Activated CD4-positive, alpha-beta T cell treated with anti-CD3 and anti-CD28 coated beads, Interleukin-2, Interleukin-6, amounts not matched to agents 100 ng/mL and 50 ng/mL, durations not matched to agents 16 hours and 8 hours (primary cell): Measurements from ENCODE around the gene GALK2.
"Not testable (repeated sequence)": the region's sequence is repeated elsewhere in the genome, so short reads cannot be mapped to it uniquely, and the experiment has no call there.

ENCODE experiments used
- DNase-seq: peaks from one replicate; pipeline ENCODE4 v3.0.0-alpha.2; 2020

Gene GALK2

DNA sequence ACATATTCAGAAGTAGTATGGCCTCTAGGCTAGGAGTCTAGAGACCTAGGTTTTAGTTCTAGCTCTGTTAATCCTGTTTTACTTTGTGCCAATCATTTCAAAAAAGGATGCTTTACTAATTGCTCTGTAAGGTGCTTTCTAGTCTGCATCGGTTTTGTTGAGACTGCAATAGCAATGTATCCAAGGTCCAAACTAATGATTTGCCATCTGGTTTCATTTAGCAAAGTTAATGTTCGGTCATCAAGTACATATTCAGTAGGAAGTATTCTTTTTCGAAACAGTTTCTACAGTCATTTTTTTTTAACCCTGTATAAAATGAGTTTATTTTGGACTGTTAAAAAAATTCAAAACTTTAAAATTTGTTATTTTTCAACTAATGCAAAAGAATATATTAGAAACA is 2.0 kb upstream of the GALK2 start:
- DNase-seq: no peak

DNA sequence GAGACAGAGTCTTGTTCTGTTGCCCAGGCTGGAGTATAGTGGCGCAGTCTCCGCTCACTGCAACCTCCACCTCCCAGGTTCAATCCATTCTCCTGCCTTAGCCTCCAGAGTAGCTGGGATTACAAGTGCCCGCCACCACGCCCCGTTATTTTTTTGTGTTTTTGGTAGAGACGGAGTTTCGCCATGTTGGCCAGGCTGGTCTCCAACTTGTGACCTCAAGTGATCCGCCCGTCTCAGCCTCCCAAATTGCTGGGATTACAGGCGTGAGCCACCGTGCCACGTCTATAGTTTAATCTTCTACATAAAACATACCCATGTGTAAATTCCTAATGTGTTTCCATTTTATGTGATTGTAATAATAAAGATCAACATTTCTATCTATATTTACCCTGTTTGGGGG is 1.7 kb downstream of the GALK2 start:
- no peak for DNase-seq

DNA sequence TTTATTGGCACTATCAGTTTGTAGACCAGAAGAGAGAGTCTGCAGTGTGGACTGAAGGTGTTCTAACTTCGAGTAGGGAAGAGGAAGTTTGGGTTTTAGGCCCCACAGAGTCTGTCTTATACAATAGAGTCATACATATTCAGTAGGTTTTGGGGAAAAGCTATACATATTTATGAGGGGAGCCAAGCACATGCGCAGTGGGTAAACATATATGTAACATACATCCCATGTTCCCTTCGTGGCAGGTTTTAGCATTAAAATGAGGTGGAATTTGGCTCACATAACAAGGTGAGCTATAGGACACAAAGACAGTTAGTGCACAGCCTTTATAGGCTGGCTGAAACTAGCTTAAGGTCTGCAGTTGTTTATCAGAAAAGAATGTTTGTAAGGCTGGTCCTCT is 4.9 kb downstream of the GALK2 start:
- no peak for DNase-seq

DNA sequence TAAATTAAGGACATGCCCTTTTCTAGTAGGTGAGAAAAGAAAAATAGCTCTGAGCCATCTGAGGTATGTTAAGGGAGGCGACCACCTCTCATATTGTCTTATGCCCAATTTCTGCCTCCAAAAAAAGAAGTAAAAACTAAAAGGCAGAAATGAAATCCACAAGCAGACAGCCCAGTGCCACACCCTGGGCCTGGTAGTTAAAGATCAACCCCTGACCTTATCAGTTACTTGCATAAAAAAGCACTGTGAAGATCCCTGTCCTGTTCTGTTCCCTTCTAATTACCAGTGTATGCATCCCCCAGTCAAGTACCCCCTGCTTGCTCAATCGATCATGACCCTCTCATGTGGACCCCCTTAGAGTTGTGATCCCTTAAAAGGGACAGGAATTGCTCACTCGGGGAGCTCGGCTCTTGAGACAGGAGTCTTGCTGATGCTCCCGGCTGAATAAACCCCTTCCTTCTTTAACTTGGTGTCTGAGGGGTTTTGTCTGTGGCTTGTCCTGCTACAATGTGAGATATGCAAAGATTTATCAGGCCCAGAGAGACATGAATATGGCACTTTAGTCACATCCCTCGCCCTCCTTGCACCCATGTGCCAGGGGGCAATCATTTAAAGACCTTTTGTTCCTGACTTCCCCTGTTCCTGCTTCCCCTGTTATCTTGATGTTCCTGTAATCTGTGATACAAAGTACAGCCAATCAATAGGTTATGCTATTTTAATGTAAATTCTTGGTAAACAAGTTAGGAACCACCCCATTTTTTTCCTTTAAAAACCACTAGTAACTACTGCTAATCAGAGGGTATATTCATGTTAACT is 5.7 kb downstream of the GALK2 start:
- DNase-seq: not testable (repeated sequence)

DNA sequence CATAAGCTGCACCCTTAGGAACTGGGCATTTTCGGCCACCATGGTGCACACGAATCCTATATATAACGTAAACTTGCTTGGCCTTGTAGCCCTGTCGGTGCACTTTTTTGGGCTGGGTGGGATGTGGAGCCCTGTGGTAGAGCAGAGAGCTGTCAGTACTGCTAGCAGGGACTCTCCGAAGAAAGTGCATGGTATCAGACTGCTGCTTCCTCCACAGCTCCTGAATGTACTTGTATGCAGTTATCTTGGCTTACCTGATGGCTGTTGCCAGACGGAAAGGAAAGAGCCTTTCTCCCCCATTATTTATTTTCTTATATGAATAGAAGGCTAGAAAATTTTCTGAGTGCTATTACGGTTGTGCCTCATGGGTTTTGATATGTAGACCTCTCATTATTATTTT is 8.4 kb downstream of the GALK2 start:
- no peak for DNase-seq

DNA sequence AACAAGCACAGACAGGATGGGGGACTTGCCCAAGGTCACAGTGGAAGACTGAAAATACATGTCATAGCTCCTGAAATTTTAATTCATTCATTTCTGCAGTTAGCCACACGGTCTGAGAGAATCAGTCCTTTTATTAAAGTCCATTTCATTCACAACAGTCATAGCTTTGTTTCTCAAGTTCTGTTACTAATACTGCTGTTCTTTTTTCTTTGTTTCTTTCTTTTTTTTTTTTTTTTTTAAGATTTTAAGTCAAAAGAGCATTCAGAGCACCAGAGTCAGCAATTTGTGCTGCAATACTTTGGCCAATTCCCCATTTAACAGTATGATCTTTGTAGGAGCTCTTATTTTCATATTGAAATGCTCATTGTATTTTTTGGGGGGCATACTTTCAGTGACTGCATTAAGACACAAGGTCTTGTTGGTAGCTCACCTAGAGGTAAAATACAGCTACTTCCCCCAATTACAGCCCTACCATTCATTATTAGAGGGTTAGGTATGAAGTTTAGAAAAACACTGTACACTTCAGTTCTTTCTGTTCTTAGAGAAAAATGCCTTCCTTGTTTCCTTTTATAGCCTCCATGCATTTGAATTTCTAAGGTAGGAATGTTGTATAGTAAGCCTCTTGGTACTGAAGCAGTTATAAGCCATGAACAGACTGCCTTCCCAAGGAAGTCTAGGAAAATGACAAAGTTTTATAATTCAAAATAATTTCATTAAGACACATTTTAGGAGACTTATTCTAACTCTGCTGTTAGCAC is 9.6 kb downstream of the GALK2 start:
- DNase-seq: no peak

DNA sequence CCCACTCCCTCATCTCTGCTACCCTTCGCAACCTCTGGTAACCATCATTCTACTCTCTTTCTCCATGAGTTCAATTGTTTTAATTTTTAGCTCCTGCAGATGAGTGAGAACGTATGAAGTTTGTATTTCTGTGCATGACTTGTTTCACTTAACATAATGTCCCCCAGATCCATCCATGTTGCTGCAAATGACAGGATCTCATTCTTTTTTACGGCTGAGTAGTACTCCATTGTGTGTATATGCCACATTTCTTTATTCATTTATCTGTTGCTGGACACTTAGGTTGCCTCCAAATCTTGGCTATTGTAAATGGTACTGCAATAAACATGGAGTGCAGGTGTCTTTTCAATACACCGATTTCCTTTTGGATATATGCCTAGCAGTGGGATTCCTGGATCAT is 12.1 kb downstream of the GALK2 start:
- no peak for DNase-seq

DNA sequence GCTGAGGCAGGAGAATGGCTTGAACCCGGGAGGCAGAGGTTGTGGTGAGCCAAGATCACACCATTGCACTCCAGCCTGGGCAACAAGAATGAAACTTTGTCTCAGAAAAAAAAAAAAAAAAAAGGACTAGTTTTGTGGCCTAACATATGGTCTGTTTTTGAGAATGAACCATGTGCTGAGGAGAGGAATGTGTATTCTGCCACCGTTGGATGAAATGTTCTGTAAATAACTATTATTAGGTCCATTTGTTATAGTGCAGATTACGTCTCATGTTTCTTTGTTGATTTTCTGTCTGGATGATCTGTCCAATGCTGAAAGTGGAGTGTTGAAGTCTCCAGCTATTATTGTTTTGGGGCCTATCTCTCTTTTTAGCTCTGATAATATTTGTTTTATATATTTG is 13.7 kb downstream of the GALK2 start:
- not testable (repeated sequence) for DNase-seq

DNA sequence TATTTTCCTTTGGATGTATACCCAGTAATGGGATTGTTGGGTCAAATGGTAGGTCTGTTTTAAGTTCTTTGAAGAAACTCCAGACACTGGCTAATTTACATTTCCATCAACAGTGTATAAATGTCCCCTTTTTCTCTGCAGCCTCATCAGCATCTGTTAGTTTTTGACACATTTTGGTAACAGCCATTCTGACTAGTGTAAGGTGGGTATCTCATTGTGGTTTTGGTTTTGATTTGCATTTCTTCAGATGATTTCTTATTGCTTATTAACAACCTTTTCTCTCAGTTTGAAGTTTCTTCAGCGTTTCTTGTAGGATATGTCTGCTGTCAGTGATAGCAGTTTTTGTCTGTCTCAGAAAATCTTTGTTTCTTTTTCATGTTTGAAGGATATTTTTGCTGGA is 15.4 kb downstream of the GALK2 start:
- DNase-seq: peak; percentile 44

DNA sequence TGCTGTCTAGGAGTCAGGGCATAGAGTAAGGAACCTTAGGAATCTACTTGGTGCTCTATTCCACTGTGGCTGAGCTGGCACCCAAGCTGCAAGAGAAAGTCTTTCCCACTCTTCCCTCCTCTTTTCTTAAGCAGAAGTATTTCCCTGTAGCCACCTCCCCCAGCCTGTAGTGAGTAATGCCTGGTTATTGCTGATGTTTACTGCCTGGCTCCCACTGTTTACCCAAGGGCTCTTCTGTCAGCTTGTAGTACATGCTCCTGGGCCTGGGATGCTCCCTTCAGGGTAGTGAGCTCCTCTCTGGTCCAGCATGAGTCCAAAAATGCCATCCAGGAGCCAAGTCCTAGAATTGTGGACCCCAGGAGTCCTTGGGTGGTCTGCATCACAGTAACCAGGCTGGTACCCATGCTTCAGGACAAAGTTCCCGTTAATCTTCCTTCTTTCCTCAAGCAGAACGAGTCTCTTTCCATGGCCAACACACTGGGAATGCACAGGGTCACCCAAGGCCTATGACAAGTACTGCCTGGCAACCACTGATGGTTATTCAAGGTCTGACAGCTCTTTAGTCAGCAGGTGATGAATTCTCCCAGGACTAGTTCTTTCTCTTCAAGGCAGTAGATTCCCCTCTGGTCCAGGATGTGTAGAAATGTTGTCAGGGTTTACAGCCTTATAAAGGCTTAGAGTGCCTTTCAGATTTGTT is 17.6 kb downstream of the GALK2 start:
- DNase-seq: no peak

DNA sequence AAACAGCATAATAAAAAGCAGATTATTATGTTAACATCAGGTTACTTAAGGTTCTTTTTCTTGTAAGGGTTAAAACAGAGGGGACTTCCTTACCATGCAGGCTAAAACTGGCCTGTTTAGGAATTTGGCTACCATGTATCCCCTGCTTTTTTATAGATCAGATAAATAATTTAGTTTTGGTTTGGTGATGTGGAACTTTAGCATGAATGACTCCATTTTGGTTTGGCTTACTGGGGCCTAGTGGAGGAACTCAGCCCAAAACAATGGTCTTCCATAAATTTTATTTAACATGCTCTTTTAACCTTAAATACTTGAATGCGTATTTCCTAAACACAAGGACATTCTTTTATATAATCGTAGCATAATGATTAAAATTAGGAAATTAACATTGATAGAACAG is 18.9 kb downstream of the GALK2 start:
- DNase-seq: no peak

DNA sequence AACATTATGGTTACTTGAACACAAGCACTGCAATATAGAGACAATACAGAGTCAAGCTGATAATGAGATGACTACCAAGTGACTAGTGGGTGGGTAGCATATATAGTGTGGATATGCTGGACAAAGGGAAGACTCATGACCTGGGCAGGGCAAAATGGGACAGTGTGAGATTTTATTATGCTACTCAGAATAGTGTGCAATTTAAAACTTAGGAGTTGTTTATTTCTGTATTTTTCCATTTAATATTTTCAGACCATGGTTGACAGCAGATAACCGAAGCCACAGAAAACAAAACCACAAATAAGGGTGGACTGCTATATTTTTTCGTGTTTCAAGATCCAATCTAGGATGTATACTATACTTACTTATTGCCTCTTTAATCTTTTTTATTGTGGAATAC is 19.6 kb downstream of the GALK2 start:
- DNase-seq: no peak

DNA sequence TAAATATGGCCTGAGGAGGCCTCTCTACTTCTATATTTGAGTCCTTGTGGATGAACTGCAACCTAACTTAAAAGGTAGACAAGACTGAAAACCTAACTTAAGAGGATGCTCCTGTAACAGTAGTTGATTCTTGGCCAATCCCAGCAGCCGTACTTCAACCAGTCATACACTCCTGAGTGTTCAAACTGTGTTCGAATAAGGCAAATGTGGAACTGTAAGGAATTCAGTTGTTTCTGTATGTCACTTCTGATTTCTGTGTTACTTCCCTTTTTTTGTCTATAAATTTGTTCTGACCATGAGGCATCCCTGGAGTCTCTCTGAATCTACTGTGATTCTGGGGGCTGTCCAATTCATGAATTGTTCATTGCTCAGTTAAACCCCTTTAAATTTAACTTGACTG is 20.5 kb downstream of the GALK2 start:
- DNase-seq: no peak

DNA sequence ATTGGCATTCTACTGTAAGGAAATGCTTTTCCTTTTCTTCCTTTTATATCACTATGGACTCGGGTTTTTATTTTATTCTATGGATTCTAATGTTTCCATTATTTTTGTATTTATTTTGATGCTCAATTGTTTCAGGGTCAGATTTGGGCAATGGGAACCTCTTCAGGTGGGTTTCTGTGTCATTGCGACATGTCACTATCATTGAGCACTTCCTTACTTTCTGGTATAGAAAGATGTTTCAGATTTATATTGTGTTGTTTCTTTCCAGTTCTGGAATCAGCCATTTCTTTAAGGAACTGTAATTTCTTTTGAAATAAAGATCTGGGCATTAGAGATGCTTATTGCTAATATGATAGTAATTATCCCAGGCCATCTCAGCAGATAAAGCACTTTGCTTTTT is 21.8 kb downstream of the GALK2 start:
- DNase-seq: no peak

DNA sequence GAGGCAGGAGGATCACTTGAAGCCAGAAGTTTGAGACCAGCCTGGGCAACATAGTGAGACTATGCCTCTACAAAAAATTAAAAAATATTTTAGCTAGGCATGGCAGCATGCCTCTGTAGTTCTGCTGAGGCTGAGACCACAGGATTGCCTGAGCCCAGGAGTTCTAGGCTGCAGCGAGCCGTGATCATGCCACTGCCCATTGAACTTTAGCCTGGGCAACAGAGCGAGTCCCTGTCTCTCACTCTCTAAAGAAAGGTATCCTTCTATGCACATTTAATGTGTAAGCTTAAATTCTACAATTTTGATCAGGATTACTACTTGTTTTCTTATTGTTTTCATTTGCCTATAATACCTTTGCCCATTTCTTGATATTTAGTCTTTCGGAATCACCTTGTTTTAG is 26.8 kb downstream of the GALK2 start:
- DNase-seq: no peak

DNA sequence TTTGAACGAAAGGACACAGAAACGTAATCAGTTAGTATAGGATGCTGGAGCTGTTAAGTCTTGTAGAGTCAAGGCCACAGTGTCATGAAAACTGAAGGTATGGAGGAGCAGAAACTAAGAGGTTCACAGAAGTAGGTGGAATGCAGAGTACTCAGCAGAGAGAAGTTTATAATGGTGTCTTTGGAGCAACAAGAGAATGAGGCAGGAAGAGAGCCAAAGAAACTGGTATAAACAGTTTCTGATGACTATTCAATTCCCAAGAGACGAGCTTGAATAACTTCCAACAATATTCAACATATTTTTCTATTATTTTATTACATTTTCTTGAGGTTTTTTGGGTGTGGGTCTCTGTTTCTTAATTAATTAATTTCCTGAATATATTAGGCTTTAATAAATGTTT is 29.6 kb downstream of the GALK2 start:
- no peak for DNase-seq

DNA sequence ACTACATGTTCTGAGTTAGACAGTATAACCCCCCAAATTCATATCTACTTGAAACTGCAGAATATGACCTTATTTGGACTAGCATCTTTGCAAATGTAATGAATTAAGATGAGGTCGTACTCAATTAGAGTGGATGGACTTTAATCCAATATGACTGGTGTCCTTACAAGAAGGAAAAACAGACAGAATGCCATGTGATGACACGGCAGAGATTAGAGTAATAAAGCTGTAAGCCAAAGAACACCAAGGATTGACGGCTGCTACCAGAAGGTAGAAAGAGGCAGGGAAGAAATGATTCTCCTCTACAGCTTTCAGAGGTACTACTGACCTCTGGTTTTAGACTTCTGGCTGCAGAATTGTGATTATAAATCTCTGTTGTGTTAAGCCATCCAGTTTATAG is 30.3 kb downstream of the GALK2 start:
- DNase-seq: no peak

DNA sequence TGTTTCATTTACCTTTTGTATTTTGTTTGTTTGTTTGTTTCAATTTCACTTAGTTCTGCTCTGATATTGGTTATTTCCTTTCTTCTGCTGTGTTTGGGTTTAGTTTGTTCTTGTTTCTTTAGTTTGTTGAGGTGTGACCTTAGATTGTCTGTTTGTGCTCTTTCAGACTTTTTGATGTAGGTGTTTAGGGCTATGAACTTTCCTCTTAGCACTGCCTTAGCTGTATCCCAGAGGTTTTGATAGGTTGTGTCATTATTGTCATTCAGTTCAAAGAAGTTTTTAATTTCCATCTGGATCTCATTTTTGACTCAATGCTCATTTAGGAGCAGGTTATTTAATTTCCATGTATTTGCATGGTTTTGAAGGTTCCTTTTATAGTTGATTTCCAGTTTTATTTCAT is 38.1 kb downstream of the GALK2 start:
- not testable (repeated sequence) for DNase-seq

DNA sequence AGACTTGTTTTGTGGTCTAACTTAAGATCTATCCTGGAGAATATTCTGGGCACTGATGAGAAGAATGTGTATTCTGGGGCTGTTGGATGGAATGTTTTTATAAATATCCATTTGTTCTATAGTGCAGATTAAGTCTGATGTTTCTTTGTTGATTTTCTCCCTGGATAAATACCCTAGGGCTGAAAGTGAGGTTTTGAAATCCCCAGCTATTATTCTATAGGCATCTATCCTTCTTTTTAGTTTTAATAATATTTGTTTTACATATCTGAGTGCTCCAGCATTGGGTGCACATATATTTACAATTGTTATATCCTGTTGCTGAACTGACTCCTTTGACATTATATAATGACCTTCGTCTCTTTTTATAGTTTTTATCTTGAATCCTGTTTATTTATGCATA is 42.9 kb downstream of the GALK2 start:
- DNase-seq: no peak

DNA sequence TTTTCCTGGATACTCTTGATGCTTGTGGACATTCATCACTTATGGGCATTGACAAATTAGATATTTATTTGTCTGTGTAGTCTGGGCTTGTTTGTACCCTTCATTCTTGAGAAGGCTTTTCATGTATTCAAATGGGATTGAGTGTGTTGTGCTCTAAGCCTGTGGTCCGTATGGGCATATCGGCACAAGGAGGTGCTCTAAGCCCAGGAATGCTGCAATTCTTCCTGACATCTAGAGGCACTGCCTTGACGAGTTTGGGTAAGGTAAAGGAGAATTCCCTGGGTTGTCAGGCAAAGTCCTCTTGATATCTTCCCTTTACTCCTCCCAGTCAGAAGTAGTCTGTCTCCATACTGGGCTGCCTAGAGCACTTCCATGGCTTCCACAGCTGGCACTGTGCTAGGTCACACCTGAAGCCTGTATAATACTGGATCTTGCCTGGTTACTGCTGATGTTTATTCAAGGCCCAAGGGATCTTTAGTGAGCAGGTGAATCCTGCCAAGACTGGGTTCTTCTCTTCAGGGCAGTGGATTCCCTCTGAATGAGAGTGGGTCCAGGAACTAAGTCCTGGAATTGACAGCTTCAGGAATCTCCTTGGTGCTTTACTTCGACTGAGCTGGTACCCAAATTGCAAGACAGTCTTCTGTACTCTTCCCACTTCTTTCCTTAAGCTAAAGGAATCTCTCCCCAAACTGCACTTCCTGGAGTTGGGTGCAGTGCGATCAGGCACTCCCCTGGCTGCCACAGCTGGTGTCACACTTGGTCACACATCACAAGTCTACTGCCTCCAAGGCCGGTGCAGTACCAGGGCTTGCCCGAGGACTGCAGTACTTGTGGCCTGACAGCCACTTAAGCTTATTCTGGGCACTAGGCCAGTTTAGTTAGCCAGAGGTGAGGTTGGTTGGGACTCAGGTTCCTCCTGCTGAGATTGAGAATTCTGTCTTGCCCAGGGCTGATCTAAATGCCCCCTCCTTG is 46.0 kb downstream of the GALK2 start:
- no peak for DNase-seq

DNA sequence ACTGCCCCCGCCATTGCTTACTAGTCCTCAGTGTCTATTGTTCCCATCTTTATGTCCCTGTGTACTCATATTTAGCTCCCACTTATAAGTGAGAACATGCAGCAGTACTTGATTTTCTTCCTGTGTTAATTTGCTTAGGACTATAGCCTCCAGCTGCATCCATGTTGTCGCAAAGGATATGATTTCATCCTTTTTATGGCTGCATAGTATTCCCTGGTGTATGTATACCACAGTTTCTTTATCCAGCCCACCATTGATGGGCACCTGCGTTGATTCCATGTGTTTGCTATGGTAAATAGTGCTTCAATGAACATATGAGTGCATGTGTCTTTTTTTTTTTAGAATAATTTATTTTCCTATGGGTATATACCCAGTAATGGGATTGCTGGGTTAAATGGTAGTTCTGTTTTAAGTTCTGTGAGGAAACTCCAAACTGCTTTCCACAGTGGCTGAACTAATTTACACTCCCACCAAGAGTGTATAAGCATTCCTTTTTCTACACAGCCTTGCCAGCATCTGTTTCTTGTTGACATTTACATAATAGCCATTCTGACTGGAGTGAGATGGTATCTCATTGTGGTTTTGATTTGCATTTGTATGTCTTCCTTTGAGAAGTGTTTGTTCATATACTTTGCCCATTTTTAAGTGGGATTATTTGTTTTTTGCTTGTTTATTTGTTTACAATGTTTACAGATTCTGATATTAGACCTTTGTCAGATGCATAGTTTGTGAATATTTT is 53.7 kb downstream of the GALK2 start:
- no peak for DNase-seq
